Calu3 (cell line): ENCODE data around the gene REEP6. TPM values are rescaled to one million over a fixed set of nuclear protein-coding genes. Genes with fewer than 3 reads are reported as not detected.
A peak's percentile ranks its signal among the peaks of the same experiment; 100 is the strongest.

Experiments
- BruUV-seq: library from RNA; stranded (reverse); fragments of 400-500 nt; replicated peaks from 2 replicates; lab custom pipeline; 2021; lab: Mats Ljungman, UMichigan
- CTCF ChIA-PET: fragments of 300-600 bp; sonication (Branson Sonifier 250); formaldehyde crosslinking; loops from one replicate; lab custom pipeline; 2022; ENCODE audit warnings: antibody characterized with exemption; lab: Charles Lee
- DNase-seq: peaks from one replicate; pipeline ENCODE4 v3.0.0; 2022
- H3K27ac Mint-ChIP-seq: one replicate; pipeline ENCODE4 v1.8.0; 2022; ENCODE audit warnings: mixed read lengths; ENCODE audit not compliant: unreplicated experiment
- H3K27me3 Mint-ChIP-seq: one replicate; pipeline ENCODE4 v1.8.0; 2022; ENCODE audit warnings: mixed read lengths; ENCODE audit not compliant: unreplicated experiment
- H3K36me3 Mint-ChIP-seq: one replicate; pipeline ENCODE4 v1.8.0; 2022; ENCODE audit warnings: mild to moderate bottlenecking, moderate library complexity, mixed read lengths; ENCODE audit not compliant: insufficient read depth, unreplicated experiment
- H3K4me1 Mint-ChIP-seq: one replicate; pipeline ENCODE4 v1.8.0; 2022; ENCODE audit warnings: mild to moderate bottlenecking, low read depth, mixed read lengths; ENCODE audit not compliant: unreplicated experiment
- H3K4me3 Mint-ChIP-seq: one replicate; pipeline ENCODE4 v1.8.0; 2022; ENCODE audit warnings: mild to moderate bottlenecking, low read depth, moderate library complexity, mixed read lengths; ENCODE audit not compliant: unreplicated experiment
- H3K9me3 Mint-ChIP-seq: one replicate; pipeline ENCODE4 v1.8.0; 2022; ENCODE audit warnings: low read depth, mixed read lengths; ENCODE audit not compliant: unreplicated experiment
- CTCF ChIP-seq: fragments of 200-600 bp; IDR thresholded peaks from one replicate; pipeline ENCODE4 v1.8.0; 2022; ENCODE audit warnings: antibody characterized with exemption; ENCODE audit not compliant: unreplicated experiment
- intact Hi-C: fragments of 100-400 bp; cut with micrococcal nuclease; formaldehyde crosslinking; loops from one replicate; pipeline ENCODE4 v1.10.0; 2022; ENCODE audit not compliant: unreplicated experiment
- total RNA-seq: library from RNA; stranded (reverse); gene quantifications from 2 replicates; pipeline ENCODE4 v1.2.3, GENCODE V29; 2022

The REEP6 gene
- total RNA-seq, 1 experiment from 2014 or later, result 13.9 TPM

- no peak for DNase-seq
- no peak overlapping the region for H3K4me3 Mint-ChIP-seq
- H3K27ac Mint-ChIP-seq, result no peak overlapping the region
- H3K36me3 Mint-ChIP-seq, result peaks cover 17% of the 10 kb centered on the region
- peaks cover 7% of the 10 kb centered on the region for H3K27me3 Mint-ChIP-seq
- BruUV-seq, result no TSS peak
- no peak for TF ChIP-seq CTCF
- H3K9me3 Mint-ChIP-seq, result no peaks in the 10 kb centered on the region
- intact Hi-C loops, result no loop called here
- CTCF ChIA-PET, result interaction anchor here (0.6 kb wide), 1 partner anchor 22 kb away, joined by 3 read pairs; no protein-coding TSS in a partner anchor
- no peaks in the 10 kb centered on the region for H3K4me1 Mint-ChIP-seq
These were observed 18.8 kb downstream of the REEP6 start for GRCh38 chr19:1509602-1510441.

GRCh38 chr19:1510442-1510806, 19.4 kb downstream of the REEP6 start:
- DNase-seq, result no peak
- intact Hi-C loops, result no loop called here
- no peaks in the 10 kb centered on the region for H3K4me1 Mint-ChIP-seq
- peaks cover 7% of the 10 kb centered on the region for H3K27me3 Mint-ChIP-seq
- no peak overlapping the region for H3K27ac Mint-ChIP-seq
- H3K4me3 Mint-ChIP-seq, result no peak overlapping the region
- CTCF ChIA-PET, result no interaction called here
- no peaks in the 10 kb centered on the region for H3K9me3 Mint-ChIP-seq
- no peak for TF ChIP-seq CTCF
- BruUV-seq, result no TSS peak
- H3K36me3 Mint-ChIP-seq, result peaks cover 14% of the 10 kb centered on the region

- TF ChIP-seq CTCF, result no peak
- no peak for DNase-seq
- H3K36me3 Mint-ChIP-seq, result peaks cover 14% of the 10 kb centered on the region
- BruUV-seq, result no TSS peak
- no peaks in the 10 kb centered on the region for H3K9me3 Mint-ChIP-seq
- CTCF ChIA-PET, result no interaction called here
- peaks cover 7% of the 10 kb centered on the region for H3K27me3 Mint-ChIP-seq
- H3K4me3 Mint-ChIP-seq, result no peak overlapping the region
- no peaks in the 10 kb centered on the region for H3K4me1 Mint-ChIP-seq
- no peak overlapping the region for H3K27ac Mint-ChIP-seq
- intact Hi-C loops, result no loop called here
These were observed 19.8 kb downstream of the REEP6 start for GRCh38 chr19:1510807-1511206.

GRCh38 chr19:1511318-1512317, 20.6 kb downstream of the REEP6 start:
- CTCF ChIA-PET, result no interaction called here
- DNase-seq, result no peak
- peak overlapping the region; percentile 49 for H3K4me3 Mint-ChIP-seq
- H3K4me1 Mint-ChIP-seq, result no peaks in the 10 kb centered on the region
- peaks cover 14% of the 10 kb centered on the region for H3K36me3 Mint-ChIP-seq
- intact Hi-C loops, result no loop called here
- peaks cover 7% of the 10 kb centered on the region for H3K27me3 Mint-ChIP-seq
- no peak overlapping the region for H3K27ac Mint-ChIP-seq
- BruUV-seq, result no TSS peak
- TF ChIP-seq CTCF, result no peak
- no peaks in the 10 kb centered on the region for H3K9me3 Mint-ChIP-seq
